OCI-LY7 (cell line): Measurements from ENCODE around the gene BPIFA3.

ENCODE experiments used
- CTCF ChIP-seq: fragments of 200-600 bp; sonication (generic); conservative IDR thresholded peaks from 2 replicates; pipeline ENCODE4 v1.5.1; 2014; ENCODE audit warnings: mild to moderate bottlenecking, antibody characterized with exemption, low read length, moderate library complexity, mixed read lengths
- EZH2phosphoT487 ChIP-seq: fragments of 200-600 bp; sonication (generic); IDR thresholded peaks from 2 replicates; pipeline ENCODE4 v1.6.1; 2018; ENCODE audit warnings: low read depth, borderline replicate concordance, mild to moderate bottlenecking, mixed run types, antibody characterized with exemption, low read length, moderate library complexity, mixed read lengths

GRCh38 chr20:33209789-33210188, 7.4 kb upstream of the BPIFA3 start:
- TF ChIP-seq CTCF (no peak), EZH2phosphoT487 (no peak)
